Peyer's patch (tissue), 4 donors: ENCODE measurements around the gene ZNF678. TPM values are rescaled to one million over a fixed set of nuclear protein-coding genes. Genes with fewer than 3 reads are reported as not detected.

Source experiments
- DNase-seq, 3 donors: peaks; one replicate each; pipeline ENCODE4 v3.0.0-alpha.2; 2017 to 2019
- H3K27ac ChIP-seq, 4 donors: fragments of 200-600 bp; sonication (generic); one replicate each; pipeline ENCODE4 v1.5.1; 2016 to 2019
- H3K27me3 ChIP-seq, 2 donors: fragments of 200-600 bp; sonication (generic); one replicate each; pipeline ENCODE4 v1.5.1; 2019
- H3K36me3 ChIP-seq, 3 donors: fragments of 200-600 bp; sonication (generic); one replicate each; pipeline ENCODE4 v1.5.1; 2016 to 2019
- H3K4me1 ChIP-seq, 4 donors: fragments of 200-600 bp; sonication (generic); one replicate each; pipeline ENCODE4 v1.5.1; 2016 to 2019
- H3K4me3 ChIP-seq, 4 donors: fragments of 200-600 bp; sonication (generic); 1 replicate in 3 of 4; 2 replicates in 1 of 4; pipeline ENCODE4 v1.5.1; 2016 to 2019; ENCODE audit warnings: mild to moderate bottlenecking in 1 of 4
- H3K9me3 ChIP-seq, 4 donors: fragments of 200-600 bp; sonication (generic); one replicate each; pipeline ENCODE4 v1.5.1; 2016 to 2019; ENCODE audit warnings: mild to moderate bottlenecking in 1 of 4
- POLR2A ChIP-seq, 2 donors: fragments of 450-650 bp; IDR thresholded peaks; one replicate each; pipeline ENCODE4 v1.5.1; 2017; ENCODE audit warnings: antibody characterized with exemption in 2 of 2, mild to moderate bottlenecking in 2 of 2, moderate library complexity in 2 of 2
- total RNA-seq, 4 donors: library from RNA; depleted of rRNA; stranded (reverse); fragments of >200 nt; gene quantifications; one replicate each; pipeline ENCODE4 v1.1.0, GENCODE V29; 2016
- TF ChIP-seq, protein P1 (sequence below), 6 experiments: fragments of 450-650 bp in 4 of 6; fragments of 200-600 bp in 2 of 6; sonication (generic) in 1 of 6; IDR thresholded peaks; one replicate each; pipeline ENCODE4 v1.5.1; 2017 to 2019; ENCODE audit warnings: antibody characterized with exemption in 6 of 6, mild to moderate bottlenecking in 3 of 6, moderate library complexity in 1 of 6

ZNF678 gene
- total RNA-seq, 4 donors from 2014 or later = 3.9 to 32.2 (median 10.6) TPM

DNA sequence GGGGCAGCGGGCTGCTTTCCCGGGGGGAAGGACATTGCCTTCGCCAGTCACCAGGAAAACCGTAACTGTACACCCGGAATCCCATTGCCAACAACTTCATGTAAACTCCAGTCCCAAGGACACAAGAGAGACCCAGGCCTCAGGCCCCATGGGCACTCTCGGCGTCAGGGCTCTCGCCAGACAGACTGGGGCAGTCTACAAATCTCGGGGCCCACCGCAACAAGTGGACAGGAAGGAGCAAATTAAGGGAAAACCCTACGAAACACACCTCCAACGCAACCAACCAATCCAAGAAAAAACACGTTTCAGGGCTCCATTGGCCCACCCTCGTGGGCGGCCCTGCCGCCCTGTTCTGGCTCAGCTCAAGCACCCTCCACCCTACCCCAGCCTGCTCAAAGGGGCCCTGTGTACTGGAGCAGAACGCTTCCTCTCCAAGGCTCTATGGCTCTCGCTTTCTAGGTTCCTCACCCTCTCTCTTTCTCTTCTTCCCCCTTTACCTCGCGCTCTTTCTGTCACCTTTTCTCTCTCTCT is 4.6 kb upstream of the ZNF678 start:
- Histone ChIP-seq H3K9me3 (no peaks in the 10 kb centered on the region), H3K27me3 (peaks cover 0 to 4% of the 10 kb centered on the region in 2 donors), H3K36me3 (no peaks in the 10 kb centered on the region), H3K27ac (no peak overlapping the region), H3K4me3 (no peak overlapping the region), H3K4me1 (no peaks in the 10 kb centered on the region)
- TF ChIP-seq, protein P1, sequence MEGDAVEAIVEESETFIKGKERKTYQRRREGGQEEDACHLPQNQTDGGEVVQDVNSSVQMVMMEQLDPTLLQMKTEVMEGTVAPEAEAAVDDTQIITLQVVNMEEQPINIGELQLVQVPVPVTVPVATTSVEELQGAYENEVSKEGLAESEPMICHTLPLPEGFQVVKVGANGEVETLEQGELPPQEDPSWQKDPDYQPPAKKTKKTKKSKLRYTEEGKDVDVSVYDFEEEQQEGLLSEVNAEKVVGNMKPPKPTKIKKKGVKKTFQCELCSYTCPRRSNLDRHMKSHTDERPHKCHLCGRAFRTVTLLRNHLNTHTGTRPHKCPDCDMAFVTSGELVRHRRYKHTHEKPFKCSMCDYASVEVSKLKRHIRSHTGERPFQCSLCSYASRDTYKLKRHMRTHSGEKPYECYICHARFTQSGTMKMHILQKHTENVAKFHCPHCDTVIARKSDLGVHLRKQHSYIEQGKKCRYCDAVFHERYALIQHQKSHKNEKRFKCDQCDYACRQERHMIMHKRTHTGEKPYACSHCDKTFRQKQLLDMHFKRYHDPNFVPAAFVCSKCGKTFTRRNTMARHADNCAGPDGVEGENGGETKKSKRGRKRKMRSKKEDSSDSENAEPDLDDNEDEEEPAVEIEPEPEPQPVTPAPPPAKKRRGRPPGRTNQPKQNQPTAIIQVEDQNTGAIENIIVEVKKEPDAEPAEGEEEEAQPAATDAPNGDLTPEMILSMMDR (IDR thresholded peaks at IDR 0.05) = no peak
- no peak for TF ChIP-seq POLR2A (IDR thresholded peaks at IDR 0.05)
- no peak for DNase-seq

DNA sequence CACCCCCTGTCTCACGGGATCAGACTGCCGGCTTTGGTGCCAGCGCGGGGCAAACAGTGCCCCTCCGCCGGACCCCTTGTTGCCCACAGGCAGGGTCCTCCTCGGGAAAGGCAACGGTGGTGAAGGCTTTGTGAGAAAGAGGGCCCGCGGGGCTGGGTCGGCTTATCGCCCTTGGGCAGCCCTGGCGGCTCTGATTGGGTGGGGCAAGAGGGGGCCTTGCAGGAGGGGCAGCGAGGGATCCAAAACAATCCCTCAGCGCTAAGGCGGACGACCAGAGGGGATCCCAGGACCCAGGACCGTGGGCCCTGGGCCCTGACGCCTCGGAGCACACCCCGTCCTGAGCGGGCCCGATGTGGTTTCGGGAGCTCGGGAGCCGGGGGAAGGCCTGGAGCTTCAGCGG is 3.9 kb upstream of the ZNF678 start:
- no peak for DNase-seq
- TF ChIP-seq, protein P1 (IDR thresholded peaks at IDR 0.05) = no peak
- TF ChIP-seq POLR2A (IDR thresholded peaks at IDR 0.05) = no peak
- no peak overlapping the region for H3K27ac ChIP-seq
- no peak overlapping the region for H3K4me3 ChIP-seq
- peaks cover 0 to 4% of the 10 kb centered on the region in 2 donors for H3K27me3 ChIP-seq
- H3K9me3 ChIP-seq = no peaks in the 10 kb centered on the region
- H3K36me3 ChIP-seq = no peaks in the 10 kb centered on the region
- H3K4me1 ChIP-seq = peaks cover 0 to 6% (median 0%) of the 10 kb centered on the region in 4 donors

DNA sequence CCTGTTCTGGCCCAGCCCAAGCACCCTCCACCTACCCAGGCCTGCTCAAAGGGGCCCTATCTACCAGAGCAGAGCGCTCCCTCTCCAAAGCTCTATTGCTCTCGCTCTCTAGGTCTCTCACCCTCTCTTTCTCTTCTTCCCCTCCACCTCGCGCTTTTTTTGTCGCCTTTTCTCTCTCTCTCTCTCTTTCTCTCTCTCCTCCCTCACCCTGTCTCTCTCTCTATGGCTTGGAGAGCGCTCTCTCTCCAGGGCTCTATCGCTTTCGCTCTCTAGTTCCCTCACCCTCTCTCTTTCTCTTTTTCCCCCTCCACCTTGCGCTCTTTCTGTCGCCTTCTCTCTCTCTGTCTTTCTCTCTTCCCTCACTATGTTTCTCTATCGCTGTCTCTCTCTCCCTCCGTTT is 3.4 kb upstream of the ZNF678 start:
- H3K9me3 ChIP-seq = no peaks in the 10 kb centered on the region
- peaks cover 0 to 4% of the 10 kb centered on the region in 2 donors for H3K27me3 ChIP-seq
- no peaks in the 10 kb centered on the region for H3K36me3 ChIP-seq
- peaks cover 0 to 9% (median 0%) of the 10 kb centered on the region in 4 donors for H3K4me1 ChIP-seq
- no peak overlapping the region for H3K4me3 ChIP-seq
- DNase-seq = no peak
- TF ChIP-seq POLR2A (IDR thresholded peaks at IDR 0.05) = no peak
- TF ChIP-seq, protein P1 (IDR thresholded peaks at IDR 0.05) = no peak
- H3K27ac ChIP-seq = no peak overlapping the region

DNA sequence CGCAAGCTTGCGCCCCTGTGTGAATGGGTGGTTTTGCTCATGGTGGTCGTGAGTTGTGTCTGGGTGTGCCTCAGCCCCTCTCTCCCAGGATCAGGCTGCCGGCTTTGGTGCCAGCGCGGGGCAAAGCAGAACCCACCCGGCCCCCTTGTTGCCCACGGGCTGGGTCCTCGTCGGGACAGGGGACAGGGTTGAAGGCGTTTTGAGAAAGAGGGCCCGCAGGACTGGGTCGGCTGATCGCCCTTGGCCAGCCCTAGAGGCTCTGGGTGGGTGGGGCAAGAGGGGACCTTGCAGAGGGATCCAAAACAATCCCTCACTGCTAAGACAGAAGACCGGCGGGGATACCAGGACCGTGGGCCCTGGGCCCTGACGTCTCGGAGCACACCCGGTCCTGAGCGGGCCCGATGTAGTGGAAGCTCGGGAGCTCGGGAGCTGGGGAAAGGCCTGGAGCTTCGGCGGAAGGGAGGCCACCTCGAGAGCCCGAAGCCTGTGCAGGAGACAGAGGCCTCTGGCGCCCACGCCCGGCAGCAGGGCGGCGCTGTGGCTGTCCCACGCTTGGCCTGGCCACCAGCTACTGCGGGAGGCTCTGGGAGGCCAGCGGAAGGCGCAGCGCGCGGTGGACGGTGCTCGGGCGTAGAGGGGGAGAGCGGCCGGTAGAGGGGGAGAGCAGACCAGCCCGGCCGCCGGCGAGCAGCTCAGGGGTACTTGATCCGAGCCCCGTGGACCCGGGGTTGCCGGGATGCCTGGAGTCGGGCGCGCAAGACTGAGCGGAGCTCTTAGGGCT is 2.8 kb upstream of the ZNF678 start:
- no peak overlapping the region for H3K27ac ChIP-seq
- no peak for DNase-seq
- TF ChIP-seq POLR2A (IDR thresholded peaks at IDR 0.05) = no peak
- TF ChIP-seq, protein P1 (IDR thresholded peaks at IDR 0.05) = no peak
- no peaks in the 10 kb centered on the region for H3K36me3 ChIP-seq
- no peak overlapping the region for H3K4me3 ChIP-seq
- no peaks in the 10 kb centered on the region for H3K9me3 ChIP-seq
- peaks cover 0 to 9% (median 0%) of the 10 kb centered on the region in 4 donors for H3K4me1 ChIP-seq
- H3K27me3 ChIP-seq = peaks cover 0 to 4% of the 10 kb centered on the region in 2 donors

DNA sequence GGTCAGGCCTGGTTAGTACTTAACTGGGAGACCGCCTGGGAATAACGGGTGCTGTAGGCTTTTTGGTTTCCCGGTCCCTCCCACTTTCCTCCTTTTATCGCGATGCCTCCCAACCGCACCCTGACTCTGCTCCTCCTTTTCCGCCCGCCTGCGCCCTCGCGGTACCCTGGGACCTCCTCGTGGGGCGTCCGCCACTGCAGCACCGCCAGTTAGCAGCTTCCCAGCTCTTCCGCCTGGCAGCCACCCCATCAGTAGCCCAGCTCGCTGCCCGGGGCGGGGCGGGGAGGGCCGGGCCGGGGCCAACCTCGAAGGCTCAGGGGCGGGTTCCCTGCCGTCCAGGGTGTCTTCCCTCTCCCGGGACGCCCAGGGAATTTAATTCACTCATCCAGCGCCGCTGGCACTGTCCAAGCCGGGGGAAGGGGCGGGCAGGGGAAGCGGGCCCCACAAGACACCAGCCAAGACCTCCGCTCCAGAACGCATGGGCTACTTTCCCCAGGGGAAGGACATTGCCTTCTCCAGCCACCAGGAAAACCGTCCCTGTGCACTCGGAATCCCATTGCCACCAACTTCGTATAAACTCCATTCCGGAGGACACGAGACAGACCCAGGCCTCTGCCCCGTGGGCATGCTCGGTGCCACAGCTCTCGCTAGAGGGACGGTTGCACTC is 2.0 kb upstream of the ZNF678 start:
- no peak for TF ChIP-seq POLR2A (IDR thresholded peaks at IDR 0.05)
- TF ChIP-seq, protein P1 (IDR thresholded peaks at IDR 0.05) = no peak
- H3K4me3 ChIP-seq = no peak overlapping the region
- DNase-seq = no peak
- peaks cover 0 to 4% of the 10 kb centered on the region in 2 donors for H3K27me3 ChIP-seq
- no peaks in the 10 kb centered on the region for H3K36me3 ChIP-seq
- no peak overlapping the region for H3K27ac ChIP-seq
- no peaks in the 10 kb centered on the region for H3K9me3 ChIP-seq
- peaks cover 0 to 9% (median 0%) of the 10 kb centered on the region in 4 donors for H3K4me1 ChIP-seq
